Bronchial epithelial cell (primary cell): ENCODE data around the gene OST4. TPM values are rescaled to one million over a fixed set of nuclear protein-coding genes. Genes with fewer than 3 reads are reported as not detected.

Source experiments
- DNase-seq: peaks from one replicate; pipeline ENCODE4 v3.0.0-alpha.2; 2010; ENCODE audit warnings: low read depth
- FAIRE-seq: peaks from 2 replicates; lab custom pipeline; 2011; peaks lifted over from hg19 to GRCh38; lab: Jason Lieb, UNC
- H3K27me3 ChIP-seq: 2 replicates; pipeline ENCODE4 v1.5.1; 2011; ENCODE audit warnings: low read length; ENCODE audit not compliant: control insufficient read depth, insufficient read depth
- H3K36me3 ChIP-seq: 2 replicates; pipeline ENCODE4 v1.5.1; 2011; ENCODE audit warnings: low read length; ENCODE audit not compliant: control insufficient read depth, insufficient read depth
- H3K4me3 ChIP-seq: 2 replicates; pipeline ENCODE4 v1.5.1; 2011; ENCODE audit warnings: mild to moderate bottlenecking, low read depth, low read length, control low read depth
- CTCF ChIP-seq: IDR thresholded peaks from 2 replicates; pipeline ENCODE4 v1.5.1; 2011; ENCODE audit warnings: mild to moderate bottlenecking, moderate library complexity, low read length, control low read depth, inconsistent platforms; ENCODE audit not compliant: insufficient read depth, severe bottlenecking
- total RNA-seq: library from RNA; depleted of rRNA; stranded (reverse); fragments of >200 nt; gene quantifications from 2 replicates; pipeline ENCODE4 v1.2.1, GENCODE V29; 2014

Gene OST4
- total RNA-seq, 1 donor from 2014 or later = 226 TPM

GRCh38 chr2:27087823-27088410, 16.5 kb upstream of the OST4 start:
- Histone ChIP-seq H3K36me3 (no peaks in the 10 kb centered on the region), H3K4me3 (no peak overlapping the region), H3K27me3 (no peaks in the 10 kb centered on the region)
- no peak for DNase-seq
- no peak for FAIRE-seq
- no peak for TF ChIP-seq CTCF

- Histone ChIP-seq H3K27me3 (no peaks in the 10 kb centered on the region), H3K4me3 (peak within 1 kb of the TSS; percentile 64), H3K36me3 (no peaks in the 10 kb centered on the region)
- DNase-seq (peak; percentile 38), FAIRE-seq (no peak)
- TF ChIP-seq CTCF = no peak
These were observed 15.5 kb upstream of the OST4 start, which contains the start of gene KHK for GRCh38 chr2:27086724-27087593. TSS of gene KHK (plus strand) at chr2:27086772. CDS start at chr2:27087260, 488 bp downstream.

DNA sequence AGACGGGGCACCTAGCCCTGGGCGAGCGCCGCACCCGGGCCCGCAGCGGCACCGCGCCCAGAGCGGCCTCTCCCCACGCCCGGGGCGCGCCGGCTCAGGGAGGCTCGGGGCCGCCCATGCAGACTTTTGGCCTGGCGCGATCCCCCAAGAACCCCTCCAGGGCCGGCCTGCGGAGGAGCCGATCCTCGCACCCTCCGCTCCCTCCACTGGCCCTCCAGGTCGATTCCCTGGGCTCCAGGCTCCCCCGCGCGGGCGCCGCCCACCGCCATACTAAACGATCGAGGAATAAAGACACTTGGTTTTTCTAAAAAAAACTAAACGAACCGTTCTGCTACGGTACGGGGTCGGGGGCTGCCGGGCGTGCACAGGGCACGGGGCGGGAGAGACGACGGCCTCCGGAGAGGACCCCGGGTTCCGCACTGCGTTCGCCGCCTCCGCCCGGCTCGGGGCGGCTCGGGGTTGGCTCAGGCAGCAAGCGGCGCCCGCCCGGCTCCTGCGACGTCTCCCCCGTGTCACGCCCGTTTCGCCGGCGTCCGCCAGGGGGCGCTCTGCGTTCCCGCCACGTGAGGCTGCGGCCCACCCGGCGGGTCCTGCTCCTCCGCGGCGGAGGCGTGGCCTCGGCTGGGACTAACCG, 14.8 kb upstream of the OST4 start:
- no peak for FAIRE-seq
- TF ChIP-seq CTCF = peak; percentile 88
- Histone ChIP-seq H3K27me3 (no peaks in the 10 kb centered on the region), H3K36me3 (no peaks in the 10 kb centered on the region), H3K4me3 (peak overlapping the region; percentile 64)
- DNase-seq = peak; percentile 80

- TF ChIP-seq CTCF = peak; percentile 50
- Histone ChIP-seq H3K36me3 (no peaks in the 10 kb centered on the region), H3K27me3 (no peaks in the 10 kb centered on the region), H3K4me3 (peak overlapping the region; percentile 64)
- no peak for FAIRE-seq
- DNase-seq = peak; percentile 46
These were observed 14.2 kb upstream of the OST4 start for GRCh38 chr2:27085673-27086089.

DNA sequence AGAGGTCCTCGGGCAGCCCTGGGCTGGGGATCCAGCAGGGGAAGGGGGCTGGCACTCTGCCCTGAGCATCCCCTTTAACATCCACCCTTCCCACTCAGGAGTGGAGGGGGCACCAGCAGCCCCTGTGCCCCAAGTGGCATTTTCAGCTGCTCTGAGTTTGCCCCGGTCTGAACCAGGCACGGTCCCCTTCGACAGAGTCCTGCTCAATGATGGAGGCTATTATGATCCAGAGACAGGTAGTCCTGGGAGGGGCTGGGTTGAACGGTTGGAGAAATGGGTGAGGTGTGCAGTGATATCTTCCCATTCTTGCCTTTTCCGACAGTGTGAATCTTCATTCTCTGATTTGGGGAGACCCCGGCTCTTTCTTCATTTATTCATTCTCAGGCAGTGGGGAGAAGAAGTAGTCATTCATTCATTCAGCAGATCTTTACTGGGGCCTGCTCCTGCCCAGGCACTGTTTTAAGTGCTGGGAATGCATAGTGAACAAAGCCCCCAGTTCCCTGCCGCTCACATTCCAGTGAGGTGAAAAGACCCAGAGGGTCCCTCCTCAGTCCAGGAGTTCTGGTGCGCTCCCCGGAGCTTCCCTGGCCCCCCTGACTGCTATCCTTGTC, 13.7 kb upstream of the OST4 start:
- H3K4me3 ChIP-seq = peak overlapping the region; percentile 64
- TF ChIP-seq CTCF = no peak
- DNase-seq = no peak
- no peaks in the 10 kb centered on the region for H3K36me3 ChIP-seq
- FAIRE-seq = no peak
- H3K27me3 ChIP-seq = no peaks in the 10 kb centered on the region
